Activated T-cell treated with anti-CD3 and anti-CD28 coated beads for 24 hours (primary cell): ENCODE results near the gene TTYH1.

ENCODE experiments used
- DNase-seq: peaks from one replicate; pipeline ENCODE4 v3.0.0-alpha.2; 2020; ENCODE audit warnings: low read depth

Gene TTYH1

DNA sequence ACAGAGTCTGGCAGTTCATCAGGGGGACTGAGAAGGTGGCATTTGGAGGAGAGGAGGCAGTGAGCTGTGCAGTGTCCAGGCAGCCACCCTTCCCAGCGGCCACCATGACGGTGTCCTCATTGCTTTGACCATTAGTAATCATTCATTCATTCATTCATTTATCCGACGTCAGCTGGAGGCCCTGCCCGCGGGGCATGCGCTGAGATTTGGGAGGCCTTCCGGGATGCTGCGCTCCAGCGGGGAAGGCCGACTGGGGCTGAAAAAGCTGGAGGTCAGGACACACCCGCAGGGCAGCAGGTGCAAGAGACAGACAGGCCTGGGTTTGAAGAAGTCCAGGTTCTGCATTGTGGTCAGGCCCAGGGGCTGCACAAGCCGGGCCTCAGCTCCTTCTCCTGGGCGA lies 8.9 kb downstream of the TTYH1 start:
- no peak for DNase-seq

DNA sequence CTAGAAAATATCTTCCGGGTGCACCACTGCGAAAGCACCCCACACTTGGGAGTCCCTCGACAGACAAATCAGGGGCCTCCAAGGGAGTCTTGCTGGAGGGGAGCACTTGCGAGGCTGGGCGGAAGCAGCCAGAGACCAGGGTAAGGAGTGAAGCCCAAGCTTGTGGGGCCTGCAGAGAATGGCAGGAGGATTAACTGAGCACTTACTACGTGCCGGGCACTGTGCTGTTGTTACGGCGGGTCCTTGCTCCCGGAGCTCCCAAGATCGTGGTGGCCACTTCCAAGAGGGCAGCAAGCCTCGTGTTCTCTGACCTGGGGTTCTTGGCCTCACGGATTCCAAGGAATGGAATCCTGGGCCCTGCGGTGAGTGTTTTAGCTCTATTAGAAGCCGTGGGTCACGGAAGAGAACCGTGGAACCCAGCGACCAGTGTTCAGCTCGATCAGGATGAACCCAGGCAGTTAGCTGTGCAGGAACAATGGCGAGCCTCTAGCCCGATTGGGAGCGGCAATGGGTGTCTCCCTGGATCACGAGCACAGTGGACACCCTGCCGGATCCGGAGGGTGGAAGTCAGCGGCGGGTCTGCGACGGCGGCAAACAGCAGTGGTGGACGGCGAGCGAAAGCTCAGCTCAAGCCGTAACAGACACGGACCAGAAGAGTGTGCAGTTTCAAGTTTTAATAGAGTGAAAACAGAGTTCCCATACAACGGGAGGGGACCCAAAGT lies 9.6 kb downstream of the TTYH1 start:
- no peak for DNase-seq

DNA sequence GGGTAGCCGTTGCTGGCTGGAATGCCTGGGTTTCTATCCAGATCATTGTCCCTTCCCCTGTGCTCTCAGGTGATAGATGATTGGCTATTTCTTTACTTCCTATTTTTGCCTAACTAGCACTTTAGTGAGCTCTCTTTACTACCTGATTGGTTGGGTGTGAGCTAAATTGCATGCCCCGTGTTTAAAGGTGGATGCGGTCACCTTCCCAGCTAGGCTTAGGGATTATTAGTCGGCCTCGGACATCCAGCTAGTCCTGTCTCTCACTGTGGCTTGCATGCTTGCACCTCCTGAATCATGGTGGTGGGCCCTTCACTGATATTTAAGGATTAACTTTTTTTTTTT lies 10.1 kb downstream of the TTYH1 start:
- no peak for DNase-seq

DNA sequence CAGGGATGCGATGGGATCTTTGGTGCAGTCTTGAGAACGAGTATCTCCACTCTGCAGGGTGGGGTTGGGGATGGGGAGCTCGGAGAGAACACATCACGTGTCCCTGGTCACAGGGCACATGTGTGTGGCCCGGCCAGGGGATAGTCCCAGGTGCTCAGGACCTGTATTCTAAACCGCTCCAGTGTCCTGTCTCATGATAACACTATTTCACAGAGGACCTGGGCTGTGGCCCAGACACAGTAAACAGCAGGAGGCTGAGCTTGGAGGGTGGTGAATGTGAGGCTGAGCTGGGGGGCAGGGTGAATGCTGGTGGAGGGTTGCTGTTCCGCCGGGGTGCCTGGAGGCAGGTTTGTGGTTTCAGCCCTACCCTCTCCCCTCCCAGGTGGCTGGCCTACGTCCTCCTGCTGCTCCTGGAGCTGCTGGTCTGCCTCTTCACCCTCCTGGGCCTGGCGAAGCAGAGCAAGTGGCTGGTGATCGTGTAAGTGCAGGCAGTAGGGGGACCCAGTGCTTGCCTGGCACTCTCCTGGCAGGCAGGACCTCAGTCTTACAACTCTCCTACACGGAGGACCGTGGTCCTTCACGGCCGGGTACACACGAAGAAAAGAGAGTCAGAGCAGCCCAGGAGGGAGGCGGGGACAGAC lies 11.1 kb downstream of the TTYH1 start:
- DNase-seq, result no peak

DNA sequence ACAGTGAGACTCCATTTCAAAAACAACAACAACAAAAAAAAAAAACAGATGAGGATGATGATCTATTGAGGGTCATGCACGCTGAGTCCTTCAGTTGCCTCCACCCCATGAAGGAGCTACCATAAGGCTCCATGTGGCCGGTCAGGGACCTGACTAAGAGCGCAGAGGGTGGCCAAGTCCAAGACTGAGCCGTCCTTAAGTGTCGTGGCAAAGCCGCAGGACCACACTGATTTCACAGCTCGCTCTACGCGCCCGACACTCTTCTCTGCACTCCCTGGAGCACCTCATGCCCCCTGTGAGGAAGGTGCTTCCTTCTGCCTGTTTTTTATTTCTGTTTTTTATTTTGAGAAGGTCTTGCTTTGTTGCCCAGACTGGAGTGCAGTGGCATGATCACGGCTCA lies 12.3 kb downstream of the TTYH1 start:
- no peak for DNase-seq

DNA sequence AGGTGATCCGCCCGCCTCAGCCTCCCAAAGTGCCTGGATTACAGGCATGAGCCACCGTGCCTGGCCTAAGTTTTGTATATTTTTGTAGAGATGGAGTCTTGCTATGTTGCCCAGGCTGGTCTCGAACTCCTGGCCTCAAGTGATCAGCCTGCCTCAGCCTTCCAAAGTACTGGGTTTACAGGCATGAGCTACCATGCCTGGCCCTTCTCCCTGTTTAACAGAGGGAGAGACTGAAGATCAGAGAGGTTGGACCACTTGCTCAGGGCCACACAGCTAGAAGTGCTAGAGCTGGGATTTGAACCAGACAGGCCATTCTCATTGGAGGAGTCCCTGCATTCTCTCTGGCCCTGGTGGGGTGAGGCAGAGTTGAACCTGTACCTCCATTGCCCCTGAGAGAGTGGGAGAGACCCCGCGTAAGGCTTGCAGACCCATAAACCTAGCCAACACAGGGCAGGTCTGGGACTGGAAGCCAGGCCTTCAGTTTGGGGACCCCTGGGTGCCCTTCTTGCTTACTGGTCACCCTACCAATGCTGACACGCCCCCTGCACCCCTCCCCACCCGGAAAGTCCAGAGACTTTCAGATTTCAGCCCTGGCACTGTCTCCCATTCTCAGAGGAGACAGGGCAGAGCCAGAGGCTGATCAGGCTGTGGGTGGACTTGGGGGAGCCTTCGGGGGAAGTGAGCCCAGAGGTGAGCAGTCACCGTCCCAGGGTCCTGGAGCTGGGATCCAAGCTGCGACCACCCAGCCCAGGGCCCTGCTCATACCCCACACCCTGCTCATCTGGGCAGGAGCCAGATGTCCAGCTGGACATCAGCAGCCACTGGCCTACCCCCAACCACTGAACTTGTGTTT lies 13.3 kb downstream of the TTYH1 start:
- no peak for DNase-seq

DNA sequence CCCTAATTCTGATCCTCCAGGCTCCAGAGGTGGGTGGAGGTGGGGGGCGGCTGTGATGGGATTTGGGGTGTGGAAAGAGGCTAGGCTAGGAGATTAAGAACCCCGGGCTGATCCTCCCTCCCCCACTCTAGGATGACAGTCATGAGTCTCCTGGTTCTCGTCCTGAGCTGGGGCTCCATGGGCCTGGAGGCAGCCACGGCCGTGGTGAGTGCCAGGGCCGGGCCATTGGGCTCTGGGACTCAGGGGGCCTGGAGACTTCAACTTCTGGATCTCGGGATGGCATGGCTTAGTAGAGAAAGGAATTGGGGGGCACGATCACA lies 13.9 kb downstream of the TTYH1 start:
- no peak for DNase-seq

DNA sequence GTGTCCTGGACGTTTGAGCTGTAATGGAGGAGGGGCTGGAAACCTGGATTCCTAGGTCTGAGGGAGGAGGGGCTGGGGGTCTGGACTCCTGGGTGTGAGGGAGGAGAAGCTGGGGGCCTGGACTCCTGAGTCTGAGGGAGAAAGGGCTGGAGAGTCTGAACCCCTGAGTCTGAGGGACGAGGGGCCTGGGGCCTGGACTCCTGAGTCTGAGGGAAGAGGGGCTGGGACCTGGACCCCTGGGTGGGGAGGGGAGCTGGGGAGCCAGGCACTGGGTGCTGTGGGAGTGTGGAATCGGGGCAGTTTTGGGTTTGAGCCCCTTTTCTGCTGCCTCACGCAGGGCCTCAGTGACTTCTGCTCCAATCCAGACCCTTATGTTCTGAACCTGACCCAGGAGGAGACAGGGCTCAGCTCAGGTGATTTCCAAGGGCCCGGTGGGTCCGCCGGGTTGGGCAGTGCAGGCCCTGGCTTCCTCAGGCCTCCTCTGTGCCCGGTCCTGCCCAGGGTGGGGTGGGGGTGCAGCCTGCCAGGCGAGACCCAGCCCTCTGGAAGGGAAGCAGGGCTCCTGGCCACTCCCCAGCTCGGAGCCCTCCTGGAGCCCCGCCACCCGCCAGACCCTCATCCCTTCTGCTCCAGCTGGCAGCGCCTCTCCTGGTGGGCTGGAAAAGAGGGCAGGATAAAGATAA lies 14.4 kb downstream of the TTYH1 start:
- no peak for DNase-seq

DNA sequence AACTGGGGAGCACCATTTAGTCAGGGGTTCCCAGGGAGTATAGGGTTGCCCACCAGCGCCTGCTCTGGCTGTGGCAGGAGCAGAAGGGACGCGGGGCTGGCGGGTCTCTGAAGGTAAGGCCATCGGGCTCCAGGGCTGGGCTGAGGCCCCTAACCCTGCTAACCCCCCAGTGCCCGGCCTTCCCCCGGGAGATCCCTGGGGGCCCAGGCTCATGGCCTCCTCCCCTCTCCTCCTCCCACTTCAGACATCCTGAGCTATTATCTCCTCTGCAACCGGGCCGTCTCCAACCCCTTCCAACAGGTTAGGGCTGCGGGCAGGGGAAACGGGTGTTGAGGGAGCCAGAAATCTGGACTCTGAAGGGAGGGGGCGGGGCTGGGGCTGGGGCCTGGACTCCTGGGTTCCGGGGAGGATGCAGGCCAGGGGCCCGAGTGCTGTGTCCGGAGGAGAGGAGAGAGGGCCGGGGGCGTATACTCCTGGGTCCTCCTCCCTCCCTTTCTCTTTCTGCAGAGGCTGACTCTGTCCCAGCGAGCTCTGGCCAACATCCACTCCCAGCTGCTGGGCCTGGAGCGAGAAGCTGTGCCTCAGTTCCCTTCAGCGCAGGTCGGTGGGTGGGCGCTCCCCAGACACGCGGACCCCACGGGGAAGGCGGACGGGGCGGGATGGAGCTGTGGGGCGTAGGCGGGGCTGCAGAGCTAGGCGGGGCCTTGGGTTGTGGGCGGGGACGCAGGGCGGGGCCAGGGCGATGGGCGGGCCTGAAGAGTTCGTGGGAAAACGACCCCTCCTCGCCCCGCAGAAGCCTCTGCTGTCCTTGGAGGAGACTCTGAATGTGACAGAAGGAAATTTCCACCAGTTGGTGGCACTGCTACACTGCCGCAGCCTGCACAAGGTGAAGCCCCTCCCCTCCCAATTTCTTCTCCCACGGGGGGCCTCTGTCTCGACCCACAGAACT lies 15.3 kb downstream of the TTYH1 start:
- peak; percentile 31 for DNase-seq

DNA sequence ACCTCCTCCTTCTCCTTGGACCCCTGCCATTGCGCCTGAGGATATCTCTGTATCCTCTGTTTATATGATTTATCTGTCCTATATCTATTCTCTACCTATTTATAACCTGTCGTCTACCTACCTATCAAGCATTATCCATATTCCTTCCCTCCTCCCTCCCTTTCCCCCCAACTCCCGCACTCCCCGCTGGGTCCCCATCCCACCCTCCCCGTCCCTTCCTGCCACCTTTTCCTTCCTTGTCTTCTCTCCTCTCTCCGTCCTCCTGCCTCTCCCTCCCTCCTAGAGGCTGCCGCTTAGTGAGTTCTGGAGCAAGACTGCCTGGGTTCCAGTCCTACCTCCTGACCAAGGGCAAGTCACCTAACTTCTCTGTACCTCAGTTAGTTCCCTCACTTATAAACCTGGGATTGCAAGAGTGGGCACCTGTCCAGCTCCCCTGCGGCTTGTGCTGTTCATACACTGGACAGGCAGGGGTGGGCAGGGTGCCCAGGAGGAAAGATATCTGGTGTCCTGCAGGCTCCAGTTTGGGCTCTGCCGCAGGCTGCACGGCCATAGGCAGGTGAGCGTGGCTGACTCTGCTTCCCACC lies 16.1 kb downstream of the TTYH1 start:
- no peak for DNase-seq

DNA sequence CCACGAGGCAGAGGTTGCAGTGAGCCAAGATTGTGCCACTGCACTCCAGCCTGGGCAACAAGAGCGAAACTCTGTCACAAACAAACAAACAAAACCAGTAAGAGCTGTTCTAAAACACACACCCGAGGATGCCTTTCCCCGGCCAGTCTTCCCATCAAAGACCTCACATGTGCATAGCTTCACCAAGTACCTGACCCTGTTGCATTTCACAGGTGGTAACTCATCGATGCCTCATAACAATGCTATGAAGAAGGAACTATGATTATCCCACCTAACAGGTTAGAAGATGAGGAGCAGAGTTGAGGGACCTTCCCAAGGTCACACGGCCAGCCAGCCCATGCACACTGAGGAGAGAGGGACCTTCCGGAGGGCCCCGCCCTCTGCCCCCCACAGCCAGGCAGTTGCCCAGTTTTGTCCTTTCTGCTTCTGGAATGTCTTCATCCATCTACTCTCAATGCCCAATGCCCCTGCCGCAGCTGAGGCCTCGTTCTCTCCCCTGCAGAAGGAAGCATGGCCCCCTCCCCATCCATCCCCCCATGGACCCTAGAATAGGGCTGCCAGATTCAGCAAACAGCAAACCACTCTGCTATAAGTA lies 17.0 kb downstream of the TTYH1 start:
- DNase-seq, result no peak

DNA sequence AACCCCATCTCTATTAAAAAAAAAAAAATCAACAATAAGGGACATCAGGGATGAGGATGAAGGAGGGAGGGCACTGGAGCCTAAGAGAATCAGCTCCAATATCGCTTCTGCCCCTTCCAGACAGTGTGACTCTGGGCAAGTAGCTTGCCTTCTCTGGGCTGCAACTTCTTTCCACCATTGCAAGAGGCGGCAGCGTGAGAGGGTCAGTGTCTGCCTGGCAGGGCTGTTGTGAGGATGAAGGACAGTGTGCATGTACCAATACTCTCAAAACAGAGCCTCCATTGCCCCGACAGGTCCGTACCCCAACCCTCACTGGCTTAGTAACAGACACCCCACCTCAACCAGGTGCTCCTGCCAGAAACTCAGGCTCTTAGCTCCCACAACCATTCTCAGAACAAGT lies 18.4 kb downstream of the TTYH1 start:
- DNase-seq, result no peak

DNA sequence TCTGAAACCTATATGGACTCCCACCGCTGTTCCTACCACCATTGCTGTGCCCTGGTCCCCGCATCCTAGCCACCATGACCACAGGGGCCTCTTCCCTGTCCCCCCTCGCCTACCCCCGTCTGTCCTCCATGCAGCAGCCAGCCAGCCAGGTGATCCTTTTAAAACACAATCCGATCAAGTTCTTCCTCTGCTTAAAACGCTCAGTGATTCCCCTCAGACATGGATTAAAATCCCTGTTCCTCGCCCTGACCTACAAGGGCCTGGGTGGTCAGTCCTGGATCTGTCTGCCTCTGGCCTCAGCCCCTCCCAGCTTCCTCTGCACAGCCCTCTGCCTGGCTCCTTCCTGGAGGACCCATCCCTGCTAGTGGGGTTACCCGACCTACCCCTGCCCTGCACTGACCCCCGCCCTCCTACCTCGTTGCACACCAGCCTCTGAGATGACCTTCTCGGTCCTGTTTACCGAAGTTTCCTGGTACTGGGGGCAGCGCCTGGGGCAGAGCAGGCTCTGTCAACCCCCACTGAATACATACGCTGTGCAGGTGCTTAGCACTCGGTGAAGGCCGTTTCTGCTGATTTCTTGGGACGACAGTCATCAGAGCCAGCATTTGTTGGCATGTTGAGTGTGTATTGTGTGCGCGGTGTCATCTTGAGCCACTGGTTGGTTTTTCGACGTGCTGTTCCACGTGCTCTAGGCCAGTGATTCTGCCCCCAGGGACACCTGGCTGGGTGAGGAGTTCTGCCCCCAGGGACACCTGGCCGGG lies 19.0 kb downstream of the TTYH1 start:
- no peak for DNase-seq

DNA sequence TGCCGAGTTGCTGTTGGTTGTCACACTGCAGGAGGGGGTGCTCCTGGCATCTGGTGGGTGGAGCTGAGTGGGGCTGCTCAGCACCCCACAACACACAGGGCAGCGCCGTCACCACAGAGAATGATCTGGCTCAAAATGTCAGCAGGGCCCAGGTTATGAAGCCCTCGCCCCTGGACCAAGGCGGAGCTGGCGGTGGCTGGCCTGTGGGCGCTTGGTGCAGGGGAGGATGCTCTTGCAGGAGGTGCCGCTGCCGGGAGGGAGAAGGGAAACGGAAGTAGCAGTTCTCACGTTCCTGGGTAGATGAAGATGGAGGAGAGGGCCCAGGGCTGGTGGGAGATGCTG lies 19.6 kb downstream of the TTYH1 start:
- no peak for DNase-seq

DNA sequence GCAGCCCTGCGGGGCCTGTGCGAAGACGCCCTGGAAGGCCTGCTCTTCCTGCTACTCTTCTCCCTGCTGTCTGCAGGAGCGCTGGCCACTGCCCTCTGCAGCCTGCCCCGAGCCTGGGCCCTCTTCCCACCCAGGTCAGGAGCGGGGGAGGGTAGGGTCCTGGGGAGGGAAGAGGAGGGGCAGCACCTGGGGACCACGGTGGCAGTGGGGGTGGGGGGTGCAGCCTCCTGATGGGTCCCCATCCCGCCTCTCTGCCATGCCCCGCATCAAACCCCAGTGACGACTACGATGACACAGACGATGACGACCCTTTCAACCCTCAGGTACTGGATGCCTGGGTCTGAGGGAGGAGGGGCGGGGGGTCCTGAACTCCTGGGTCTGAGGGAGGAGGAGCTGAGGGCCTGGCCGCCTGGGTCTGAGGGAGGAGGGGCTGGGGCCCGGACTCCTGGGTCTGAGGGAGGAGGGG lies 20.3 kb downstream of the TTYH1 start:
- DNase-seq, result no peak

DNA sequence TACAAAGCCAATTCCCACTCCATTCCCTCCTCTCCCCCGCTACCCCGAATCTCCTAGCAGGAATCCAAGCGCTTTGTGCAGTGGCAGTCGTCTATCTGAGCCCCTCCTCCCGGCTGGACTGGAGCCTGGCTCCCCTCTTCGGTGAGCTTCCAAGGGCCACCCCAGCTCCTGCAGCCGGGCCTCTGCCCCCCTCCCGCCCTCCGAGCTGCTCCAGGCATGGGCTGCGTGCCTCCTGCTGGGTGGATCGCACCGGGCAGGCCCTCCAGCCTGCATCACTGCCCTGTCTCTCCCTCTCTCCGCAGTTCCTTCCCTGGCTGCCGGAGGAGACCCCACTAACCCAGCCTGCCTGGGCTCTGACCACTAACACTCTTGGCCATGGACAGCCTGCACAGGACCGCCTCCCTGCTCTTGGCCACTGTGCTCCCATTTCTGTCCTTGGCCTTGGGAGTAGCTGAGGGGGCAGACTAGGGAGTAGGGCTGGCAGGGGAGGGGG lies 20.8 kb downstream of the TTYH1 start:
- DNase-seq, result no peak

DNA sequence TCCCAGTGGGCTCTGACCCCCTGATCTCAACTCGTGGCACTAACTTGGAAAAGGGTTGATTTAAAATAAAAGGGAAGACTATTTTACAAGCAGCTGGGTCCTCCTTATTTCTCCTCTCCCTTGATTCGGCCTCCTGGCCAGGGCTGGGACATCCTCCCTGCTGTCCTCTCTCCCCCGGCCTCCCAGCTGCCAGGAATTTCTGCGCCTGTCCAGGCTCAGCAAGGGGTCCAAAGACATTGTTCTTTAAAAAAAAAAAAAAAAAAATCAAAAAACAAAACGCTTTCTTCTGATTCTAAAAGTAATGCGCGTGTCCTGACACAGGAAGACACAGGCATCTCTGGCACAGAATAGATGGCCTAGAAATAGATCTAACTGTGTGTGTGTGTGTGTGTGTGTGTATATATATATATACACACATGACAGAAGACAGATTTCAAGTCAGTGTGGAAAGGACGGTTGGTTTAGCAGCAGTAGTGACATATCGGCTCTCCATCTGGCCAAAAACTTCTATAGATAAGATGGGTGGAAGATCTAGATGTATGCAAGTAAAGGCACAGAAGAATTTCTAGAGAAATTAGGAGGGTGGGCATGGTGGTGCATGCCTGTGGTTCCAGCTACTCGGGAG lies 21.5 kb downstream of the TTYH1 start:
- DNase-seq, result no peak

DNA sequence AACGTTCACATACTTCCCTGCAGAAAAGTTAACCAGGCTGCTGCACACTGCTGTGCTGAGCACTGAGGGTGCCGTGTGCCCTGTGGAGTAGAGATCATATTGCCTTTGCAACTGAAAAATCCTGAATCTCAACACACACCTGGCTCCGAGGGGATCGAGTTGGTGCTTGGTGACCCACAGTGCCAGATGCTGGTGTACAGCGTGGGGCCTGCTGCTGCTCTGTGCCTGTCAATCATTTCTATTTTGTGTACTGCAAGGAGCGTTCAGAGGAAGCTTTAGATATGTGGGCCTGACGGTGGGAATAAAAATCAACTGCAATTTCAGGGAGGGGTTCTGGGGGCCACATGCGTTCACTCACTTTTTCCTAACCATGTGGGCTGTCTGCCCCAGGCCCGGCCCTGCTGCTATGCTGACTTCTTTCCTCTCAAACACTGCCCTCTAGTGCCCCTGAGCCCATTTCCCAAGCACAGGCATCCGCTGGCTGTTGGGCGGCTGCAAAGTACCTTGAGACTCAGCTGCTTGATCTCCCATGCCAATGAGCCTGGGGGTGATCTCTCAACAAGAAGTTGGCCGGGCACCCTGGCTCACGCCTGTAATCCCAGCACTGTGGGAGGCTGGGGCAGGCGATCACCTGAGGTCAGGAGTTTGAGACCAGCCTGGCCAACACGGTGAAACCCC lies 24.0 kb downstream of the TTYH1 start:
- no peak for DNase-seq

DNA sequence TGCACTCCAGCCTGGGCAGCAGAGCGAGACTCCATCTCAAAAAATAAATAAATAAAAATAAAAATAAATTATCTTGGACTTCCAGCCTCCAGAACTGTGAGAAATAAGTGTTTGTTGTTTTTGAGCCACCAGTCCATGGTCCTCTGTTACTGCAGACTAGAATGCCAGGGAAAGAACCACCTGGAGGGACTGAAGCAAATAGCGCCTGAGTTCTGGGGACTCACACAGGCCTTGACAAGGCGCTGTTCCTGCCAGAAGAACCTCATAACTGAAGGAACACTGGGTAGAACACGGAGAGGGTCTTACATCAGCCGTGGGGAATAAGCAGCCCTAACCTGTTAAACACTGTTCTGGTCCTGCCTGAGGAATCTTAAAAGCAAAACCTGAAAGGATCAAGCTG lies 25.4 kb downstream of the TTYH1 start:
- no peak for DNase-seq
